HUDEP-2 (cell line): Measurements from ENCODE around the gene PXK.

Experiments used
- DNase-seq, 76 experiments: peaks; one replicate each; lab custom pipeline; 2025; ENCODE audit not compliant: unreplicated experiment in 76 of 76; lab: John Stamatoyannopoulos, UW

The PXK gene

GRCh38 chr3:58459160-58459559 lies 126.5 kb downstream of the PXK start:
- no peak for DNase-seq

GRCh38 chr3:58462829-58463180 lies 130.1 kb downstream of the PXK start:
- DNase-seq, result no peak

GRCh38 chr3:58463181-58463941 lies 130.7 kb downstream of the PXK start:
- DNase-seq, result peak in 65 of 76 experiments; percentile 3 to 72 (median 43)

GRCh38 chr3:58463942-58464271 lies 131.2 kb downstream of the PXK start:
- DNase-seq, result no peak

- no peak for DNase-seq
These were observed 132.2 kb downstream of the PXK start for GRCh38 chr3:58464866-58465265.

GRCh38 chr3:58466899-58467563 lies 134.3 kb downstream of the PXK start:
- no peak for DNase-seq

GRCh38 chr3:58469096-58469495 lies 136.4 kb downstream of the PXK start:
- no peak for DNase-seq

GRCh38 chr3:58470363-58471024 lies 137.8 kb downstream of the PXK start:
- no peak for DNase-seq

GRCh38 chr3:58471025-58471887 lies 138.6 kb downstream of the PXK start:
- no peak for DNase-seq

GRCh38 chr3:58473275-58473674 lies 140.6 kb downstream of the PXK start:
- DNase-seq, result no peak

GRCh38 chr3:58474348-58474911 lies 141.7 kb downstream of the PXK start:
- no peak for DNase-seq

GRCh38 chr3:58474967-58475578 lies 142.4 kb downstream of the PXK start:
- no peak for DNase-seq
